Stimulated activated CD4-positive, alpha-beta T cell treated with anti-CD3 and anti-CD28 coated beads, Interleukin-1b, Interleukin-23, amount 100 ng/mL, for 24 hours (primary cell): ENCODE results near the gene F2R.

ENCODE experiments used
- DNase-seq, 4 experiments: peaks; one replicate each; pipeline ENCODE4 v3.0.0-alpha.2; 2020; ENCODE audit warnings: low read depth in 4 of 4, low spot score in 1 of 4

Gene F2R

GRCh38 chr5:76690037-76690679 is 25.8 kb upstream of the F2R start:
- no peak for DNase-seq

- DNase-seq = no peak
These were observed 25.0 kb upstream of the F2R start for GRCh38 chr5:76690704-76691466.

- DNase-seq = no peak
These were observed 24.3 kb upstream of the F2R start for GRCh38 chr5:76691467-76692273.

GRCh38 chr5:76692274-76692540 is 23.7 kb upstream of the F2R start:
- DNase-seq = no peak

DNA sequence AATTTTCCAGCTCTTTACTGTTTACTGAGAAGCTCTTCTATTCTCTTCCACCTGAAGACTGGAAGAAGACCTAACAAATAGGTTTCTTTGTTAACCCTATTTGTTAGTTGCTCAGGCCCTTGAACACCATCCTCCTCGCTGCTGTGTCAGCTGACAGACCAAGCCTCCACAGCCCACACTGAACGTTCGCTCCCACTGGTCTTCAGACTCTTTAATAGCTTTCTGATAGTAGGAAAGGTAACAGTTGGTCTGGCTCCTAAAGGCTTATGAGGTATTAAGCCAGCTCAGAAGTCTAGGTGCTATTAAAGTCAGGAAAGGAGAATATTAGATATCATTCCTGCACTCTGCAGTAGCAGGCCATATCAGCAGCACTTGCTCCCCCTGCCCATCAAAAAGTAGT is 23.3 kb upstream of the F2R start:
- no peak for DNase-seq

- no peak for DNase-seq
These were observed 22.8 kb upstream of the F2R start for GRCh38 chr5:76693141-76693540.

DNA sequence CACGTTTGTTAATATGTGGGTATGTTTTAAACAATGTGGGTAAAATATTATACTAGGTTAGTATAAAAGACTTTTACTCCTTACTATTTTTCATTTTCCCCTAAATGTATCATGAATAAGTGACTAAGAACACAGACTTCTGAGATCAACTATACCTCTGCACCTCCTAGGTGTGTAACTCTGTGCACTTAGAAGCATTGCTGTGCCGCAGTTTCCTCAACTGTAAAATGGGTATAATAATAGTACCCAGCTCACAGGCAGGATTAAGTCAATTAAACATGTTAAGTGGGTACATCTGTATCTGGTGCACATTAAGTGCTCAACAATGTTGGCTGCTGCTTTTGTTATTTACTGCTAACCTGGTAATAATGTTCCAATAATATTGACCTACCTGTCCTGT is 21.6 kb upstream of the F2R start:
- DNase-seq = no peak

- DNase-seq = no peak
These were observed 20.6 kb upstream of the F2R start for GRCh38 chr5:76695346-76695745.

GRCh38 chr5:76696251-76696650 is 19.7 kb upstream of the F2R start:
- DNase-seq = no peak

GRCh38 chr5:76697670-76698069 is 18.3 kb upstream of the F2R start:
- DNase-seq = no peak

DNA sequence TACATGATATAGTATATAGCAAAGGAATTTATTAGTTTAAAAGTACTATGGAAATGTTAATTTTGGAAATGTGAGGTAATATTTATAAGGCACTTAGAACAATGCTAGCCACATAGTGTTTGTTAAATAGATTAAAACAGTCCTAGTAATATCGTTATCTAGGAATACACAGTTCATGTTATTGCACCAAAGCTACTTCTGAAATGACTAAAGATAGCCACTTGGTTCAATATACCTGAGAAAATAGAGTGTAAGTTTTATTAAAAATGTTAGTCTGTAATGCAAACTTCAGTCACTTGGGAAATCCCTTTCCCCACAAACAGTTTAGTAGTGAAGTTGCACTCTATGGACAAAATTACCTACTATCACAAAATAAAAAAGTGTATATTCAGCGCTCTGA is 15.4 kb upstream of the F2R start:
- DNase-seq = no peak

DNA sequence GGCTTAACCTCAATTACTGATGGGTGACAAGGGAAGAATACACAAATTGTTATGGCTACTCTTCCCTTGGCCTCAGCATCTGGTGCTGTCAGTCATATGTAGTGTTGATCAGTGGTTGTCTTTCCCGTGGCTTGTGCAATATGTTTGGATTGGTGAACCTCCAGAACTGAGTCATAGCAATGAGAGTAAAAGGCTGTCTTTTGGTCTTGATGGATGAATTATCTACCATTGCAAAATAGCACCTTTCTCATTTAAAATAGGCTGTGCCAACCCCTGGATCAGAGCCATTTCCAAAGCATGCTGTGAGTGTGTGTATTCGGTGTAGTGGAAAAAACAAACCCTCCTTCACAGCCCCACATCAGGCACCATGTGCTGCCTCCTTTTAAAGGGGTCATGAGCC is 14.6 kb upstream of the F2R start:
- no peak for DNase-seq

- no peak for DNase-seq
These were observed 12.2 kb upstream of the F2R start for GRCh38 chr5:76703707-76704106.

DNA sequence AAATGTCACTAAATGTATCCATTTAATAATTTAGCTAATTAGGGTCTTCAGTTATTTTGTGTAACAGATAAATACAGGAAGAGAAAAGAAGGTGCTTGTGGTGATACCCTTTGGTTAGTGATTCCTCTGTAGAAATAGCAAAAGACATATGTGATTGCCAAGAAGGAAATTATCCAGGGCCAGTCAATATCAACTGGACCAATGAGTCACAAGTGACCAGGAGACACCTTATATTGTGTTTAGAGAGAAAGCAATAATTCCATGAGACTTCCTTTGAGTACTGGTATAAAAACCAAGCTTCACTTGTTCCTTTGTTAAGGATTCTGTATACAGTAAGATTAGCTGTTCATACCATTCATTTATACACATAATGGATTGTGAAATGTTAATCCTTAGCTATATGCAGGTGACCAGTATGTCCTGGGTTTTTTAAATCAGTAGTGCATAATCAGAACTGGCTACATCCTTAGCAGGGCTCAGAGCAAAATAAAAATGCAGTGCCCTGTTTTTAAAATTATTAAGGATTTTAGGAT is 11.7 kb upstream of the F2R start:
- DNase-seq = no peak

DNA sequence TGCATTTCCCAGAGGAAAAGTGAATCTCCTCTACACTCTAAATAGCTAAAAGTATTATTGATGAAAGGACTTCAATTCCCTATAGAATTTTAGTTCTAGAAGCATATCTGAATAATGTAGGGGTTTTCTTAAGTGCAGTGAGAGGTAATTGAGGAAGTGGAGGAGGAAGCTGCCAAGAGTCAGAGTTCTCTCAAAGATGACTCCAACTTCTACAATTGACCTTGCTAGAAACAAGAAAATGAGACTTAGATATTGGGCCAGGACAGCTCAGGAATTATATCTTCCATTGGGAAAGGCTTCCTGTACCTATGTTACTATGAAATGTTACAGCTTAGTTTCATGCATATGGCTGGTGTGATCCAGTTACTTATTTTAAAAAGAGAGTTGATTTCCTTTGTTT is 10.4 kb upstream of the F2R start:
- DNase-seq = no peak

GRCh38 chr5:76709762-76710161 is 6.2 kb upstream of the F2R start:
- DNase-seq = no peak

GRCh38 chr5:76710991-76711390 is 4.9 kb upstream of the F2R start:
- no peak for DNase-seq

GRCh38 chr5:76714751-76715485 is 1.0 kb upstream of the F2R start:
- DNase-seq = no peak

- no peak for DNase-seq
These were observed 515 bp upstream of the F2R start for GRCh38 chr5:76715486-76715735.

DNA sequence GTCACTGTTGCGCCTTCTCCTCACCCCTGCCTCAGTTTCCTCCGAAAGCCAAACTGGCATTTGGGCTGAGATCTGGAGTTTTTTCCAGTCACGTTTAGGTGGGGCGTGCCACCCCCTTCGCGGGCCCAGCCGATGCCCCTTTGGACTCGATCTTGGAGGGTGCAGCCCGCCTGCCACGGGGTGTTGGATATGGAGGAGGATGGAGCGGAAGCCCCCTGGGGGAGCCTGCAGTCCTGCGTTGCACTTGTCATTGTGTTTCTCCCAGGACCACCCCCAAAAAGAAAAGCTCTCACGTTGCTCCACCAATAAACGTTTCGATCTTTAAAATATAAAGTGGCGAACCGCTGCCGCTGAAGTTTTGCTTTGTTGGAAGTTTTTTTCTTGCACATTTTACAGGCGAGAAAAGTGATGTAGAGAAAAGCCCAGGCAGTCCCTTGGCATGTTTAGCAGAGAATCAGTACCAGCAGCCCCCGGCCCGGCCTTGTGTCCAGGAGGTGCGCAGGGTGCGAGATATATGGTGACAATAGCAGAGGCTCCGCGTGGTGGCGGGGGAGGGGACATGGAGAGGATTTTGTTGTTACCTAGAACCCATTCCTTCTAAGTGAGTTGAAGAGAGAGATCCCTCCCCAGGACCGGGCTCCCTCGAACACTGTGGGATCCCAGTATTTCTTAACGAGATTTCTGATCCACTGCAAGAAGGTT is 681 bp downstream of the F2R start:
- DNase-seq = no peak
